NCI-H460 (cell line): ENCODE measurements around the gene SKAP1. TPM values are rescaled to one million over a fixed set of nuclear protein-coding genes. Genes with fewer than 3 reads are reported as not detected.

Source experiments
- DNase-seq: peaks from one replicate; pipeline ENCODE4 v3.0.0-alpha.2; 2016; ENCODE audit warnings: low read depth; ENCODE audit errors: extremely low read depth
- total RNA-seq: library from RNA; depleted of rRNA; stranded (reverse); fragments of >200 nt; shearing (Covaris generic); gene quantifications from 2 replicates; pipeline ENCODE4 v1.2.3, GENCODE V29; 2014

SKAP1 gene
- total RNA-seq, 1 experiment from 2014 or later = 0.20 TPM

DNA sequence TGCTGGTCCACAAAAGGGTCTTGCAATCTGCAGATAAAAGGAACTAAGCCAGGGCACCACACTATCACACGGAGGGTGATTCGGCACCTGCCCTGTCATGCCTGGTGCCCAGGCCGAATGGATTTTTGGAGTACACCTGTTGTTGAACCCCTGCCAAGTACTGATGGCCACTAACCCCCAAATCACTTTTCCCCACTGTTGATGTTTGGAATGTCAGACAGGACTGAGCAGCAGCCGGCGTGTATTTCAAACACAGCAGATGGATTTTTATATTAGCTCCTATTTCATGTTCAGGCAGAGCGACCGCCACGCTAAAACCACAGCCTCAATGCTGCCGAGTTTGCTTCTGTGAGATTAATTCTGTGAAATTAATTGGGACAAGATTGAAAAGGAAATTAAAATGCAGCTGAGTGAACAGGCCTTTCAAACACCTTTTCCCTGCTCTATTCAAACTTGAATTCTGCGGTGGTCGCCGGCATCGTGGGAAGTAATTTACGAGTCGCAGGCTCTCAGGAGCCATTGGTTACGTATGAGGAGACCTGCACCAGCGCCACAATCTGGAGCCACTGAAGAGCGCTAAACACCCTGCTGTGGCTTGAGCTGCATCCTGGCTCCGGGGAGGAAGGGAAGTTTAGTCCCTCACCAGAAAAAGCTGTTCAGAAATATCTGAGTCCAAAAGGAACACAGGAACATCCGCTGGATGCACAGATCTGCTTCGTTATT is 274.0 kb downstream of the SKAP1 start:
- no peak for DNase-seq

GRCh38 chr17:48153691-48154358 is 276.2 kb downstream of the SKAP1 start:
- peak; percentile 29 for DNase-seq

DNA sequence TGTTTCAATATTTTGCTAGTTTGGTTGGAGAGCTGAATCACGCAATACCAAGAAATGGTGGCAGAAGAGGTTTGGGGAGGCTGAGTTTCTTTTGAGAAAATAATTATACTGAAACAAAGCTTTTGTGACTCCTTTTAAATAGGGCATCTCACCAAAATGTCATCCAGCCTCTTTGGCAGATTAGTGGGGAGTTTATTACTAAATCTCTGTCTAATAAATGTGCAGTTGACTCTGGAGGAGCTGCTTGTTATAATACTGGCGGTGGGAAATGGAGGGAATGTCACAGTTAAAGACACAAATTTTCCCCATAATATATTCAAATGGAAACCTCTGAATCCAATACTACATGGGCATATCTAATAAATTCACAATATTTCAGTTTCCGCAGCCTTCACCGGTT is 277.7 kb downstream of the SKAP1 start:
- no peak for DNase-seq

- DNase-seq = no peak
Observed at GRCh38 chr17:48151220-48151619, 278.8 kb downstream of the SKAP1 start.

- DNase-seq = no peak
Observed at GRCh38 chr17:48150597-48151001, 279.4 kb downstream of the SKAP1 start.

- no peak for DNase-seq
Observed at GRCh38 chr17:48149787-48150463, 280.1 kb downstream of the SKAP1 start.

GRCh38 chr17:48148854-48149786 is 280.9 kb downstream of the SKAP1 start:
- peak; percentile 19 for DNase-seq

GRCh38 chr17:48148029-48148770 is 281.8 kb downstream of the SKAP1 start:
- no peak for DNase-seq

DNA sequence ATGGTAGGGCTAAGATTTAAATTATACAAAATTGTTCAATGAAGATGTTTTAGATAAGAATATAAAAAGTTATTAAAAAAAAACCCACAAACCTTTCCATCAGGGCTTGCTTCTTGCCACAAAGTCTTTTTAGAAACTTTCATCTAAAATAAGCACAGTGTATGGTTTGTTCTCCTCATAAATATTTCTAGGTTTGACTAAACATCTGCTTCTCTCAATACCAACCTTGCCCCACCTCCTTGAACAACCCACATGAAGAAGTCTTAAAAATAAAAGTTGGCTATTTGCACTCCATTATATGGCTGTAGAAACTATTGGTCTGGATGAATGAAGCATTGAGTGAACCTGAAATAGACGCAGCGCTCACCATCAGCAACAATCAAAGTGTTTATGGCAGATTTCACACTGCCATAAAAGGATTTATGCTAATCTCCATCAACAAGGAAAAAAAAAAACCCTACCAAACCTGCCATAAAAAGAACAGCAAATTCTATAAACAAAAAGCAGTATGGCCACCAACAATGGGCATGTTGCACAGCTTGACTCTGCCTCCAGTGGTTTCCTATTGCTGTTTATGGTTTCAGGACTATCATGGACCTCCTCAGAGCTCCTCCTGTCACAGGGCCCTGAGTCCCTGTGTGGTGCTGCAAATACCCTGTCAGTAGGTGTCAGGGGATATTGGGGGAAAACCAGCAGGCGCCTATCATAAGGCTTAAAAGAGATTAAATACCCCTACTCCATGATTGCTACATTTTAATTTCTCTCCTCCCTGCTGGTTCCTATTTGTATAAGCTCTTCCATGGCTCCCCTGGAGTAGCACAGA is 284.8 kb downstream of the SKAP1 start:
- DNase-seq = no peak

GRCh38 chr17:48144231-48144630 is 285.8 kb downstream of the SKAP1 start:
- no peak for DNase-seq

DNA sequence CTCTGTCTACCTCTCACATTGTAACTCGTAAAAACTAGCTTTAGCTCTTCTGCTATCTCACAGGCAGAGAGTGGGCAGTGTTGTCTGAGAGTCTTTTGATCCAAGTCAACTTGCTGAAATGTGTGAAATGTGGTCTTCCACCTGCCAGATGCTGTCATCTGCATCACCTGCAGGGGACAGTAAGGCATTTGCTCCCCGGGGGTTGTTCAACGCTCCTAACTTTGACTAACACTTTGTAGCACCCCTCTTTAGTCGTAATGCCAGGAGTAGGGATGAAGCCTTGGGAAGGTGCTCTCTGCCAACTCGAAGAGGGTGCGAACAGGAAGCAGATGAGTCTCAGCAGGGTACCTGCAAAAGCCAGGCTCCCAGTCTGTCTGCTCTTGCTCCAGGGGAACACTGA is 286.4 kb downstream of the SKAP1 start:
- no peak for DNase-seq

DNA sequence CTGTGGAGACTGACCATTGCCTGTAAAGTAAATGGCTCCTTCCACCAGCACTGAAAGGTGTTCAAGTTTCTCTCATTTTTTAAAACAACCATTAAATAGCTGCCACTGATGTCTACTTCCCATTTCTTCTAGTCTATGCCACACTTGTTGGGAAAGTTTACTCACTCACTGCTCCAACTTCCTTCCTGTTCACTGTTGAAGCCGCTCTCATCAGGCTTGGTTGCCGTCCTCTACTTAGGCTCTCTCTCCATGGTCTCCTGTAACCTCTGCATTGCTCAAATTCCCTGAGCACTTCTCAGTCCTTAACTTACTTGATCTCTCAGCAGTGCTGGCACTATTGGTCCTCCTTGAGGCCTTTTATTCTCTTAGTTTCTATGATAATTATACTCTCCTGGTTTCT is 290.1 kb downstream of the SKAP1 start:
- no peak for DNase-seq

DNA sequence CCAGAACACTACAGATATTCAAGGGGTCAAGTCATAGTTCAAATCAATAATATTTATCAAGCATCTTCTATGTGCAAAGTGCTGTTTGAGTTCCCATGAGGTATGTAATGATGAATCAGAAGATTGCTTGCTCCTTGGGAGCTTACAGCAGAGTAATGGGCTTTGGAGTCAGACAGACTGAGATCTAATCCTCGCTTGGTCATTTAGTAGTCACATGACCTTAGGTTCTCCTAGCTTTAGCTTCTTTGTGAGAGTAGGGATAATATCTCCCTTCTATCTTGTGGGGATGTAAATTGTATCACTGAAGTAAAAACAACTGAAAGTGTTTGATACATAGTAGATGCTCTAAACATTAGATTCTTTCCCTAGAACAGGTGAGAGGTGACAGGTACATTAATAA is 292.4 kb downstream of the SKAP1 start:
- DNase-seq = no peak

DNA sequence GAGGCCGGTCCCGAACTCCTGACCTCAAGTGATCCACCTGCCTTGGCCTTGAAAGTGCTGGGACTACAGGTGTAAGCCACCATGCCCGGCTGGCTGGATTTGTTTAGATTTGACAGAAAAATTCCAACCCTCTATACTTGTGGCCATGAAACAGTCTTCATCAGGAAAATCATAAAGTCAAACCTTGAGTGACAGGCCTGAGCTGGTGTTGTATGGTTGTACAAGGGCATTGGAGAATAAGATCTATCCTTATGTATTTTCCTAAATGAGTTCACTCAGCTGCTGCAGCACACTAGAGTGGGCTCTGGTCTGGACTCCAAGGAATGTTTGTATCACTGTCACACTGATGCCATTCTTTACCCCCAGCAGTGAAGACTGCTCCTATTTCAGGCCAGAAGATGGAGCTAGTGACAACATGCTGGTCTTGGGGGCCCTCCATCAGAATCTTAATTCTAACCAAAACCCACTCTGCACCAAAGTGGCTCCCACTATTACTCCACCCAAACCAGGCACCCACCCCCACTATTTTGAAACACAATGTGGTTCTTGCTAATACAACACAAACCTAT is 295.0 kb downstream of the SKAP1 start:
- DNase-seq = no peak

DNA sequence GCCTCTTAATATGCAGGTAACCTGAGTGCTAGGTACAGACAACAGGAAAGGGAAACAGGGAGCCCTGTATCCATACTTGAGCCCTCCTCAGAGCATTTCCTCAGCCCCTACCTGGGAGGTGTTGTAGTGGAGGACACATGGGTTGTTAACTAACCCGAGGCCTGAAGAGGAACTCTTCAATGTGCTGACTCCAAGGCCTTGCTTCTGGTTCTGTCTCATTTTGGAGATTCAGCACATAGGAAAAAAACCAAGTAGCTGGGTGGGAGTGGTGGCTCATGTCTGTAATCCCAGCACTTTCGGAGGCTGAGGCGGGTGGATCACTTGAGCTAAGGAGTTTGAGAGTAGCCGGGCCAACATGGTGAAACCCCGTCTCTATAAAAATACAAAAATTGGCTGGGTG is 297.6 kb downstream of the SKAP1 start:
- no peak for DNase-seq

- peak; percentile 78 for DNase-seq
Observed at GRCh38 chr17:48131216-48131824, 298.7 kb downstream of the SKAP1 start.

DNA sequence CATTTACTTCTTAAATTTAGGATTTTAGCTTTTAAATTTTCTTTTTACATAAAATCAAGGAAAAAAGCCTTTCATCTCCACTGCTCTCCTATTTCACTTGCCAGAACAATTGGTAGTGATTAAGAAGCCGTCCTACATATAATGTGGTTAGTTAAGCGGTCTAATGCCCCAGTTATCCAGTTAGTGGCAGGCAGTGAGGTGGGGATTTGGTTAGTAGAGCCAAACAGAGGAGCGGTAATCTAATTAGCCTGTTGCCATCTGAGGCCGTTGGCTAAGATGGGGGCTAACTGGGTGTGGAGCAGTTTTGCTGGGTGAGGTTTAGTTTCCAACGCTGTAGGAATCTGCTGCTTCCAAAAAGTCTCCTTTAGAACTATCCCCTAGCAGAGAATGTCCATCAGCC is 300.0 kb downstream of the SKAP1 start:
- DNase-seq = no peak

GRCh38 chr17:48128400-48128799 is 301.6 kb downstream of the SKAP1 start:
- DNase-seq = no peak
